GM12872 (cell line): ENCODE measurements around the gene SKIC2.

Experiments used
- TF ChIP-seq, protein P1 (sequence below): IDR thresholded peaks from 3 replicates; pipeline ENCODE4 v1.5.1; 2011; ENCODE audit warnings: low read depth, mild to moderate bottlenecking, low read length, moderate library complexity; ENCODE audit not compliant: insufficient read depth

Gene SKIC2

GRCh38 chr6:31966997-31967925 is 8.3 kb downstream of the SKIC2 start:
- TF ChIP-seq, protein P1, sequence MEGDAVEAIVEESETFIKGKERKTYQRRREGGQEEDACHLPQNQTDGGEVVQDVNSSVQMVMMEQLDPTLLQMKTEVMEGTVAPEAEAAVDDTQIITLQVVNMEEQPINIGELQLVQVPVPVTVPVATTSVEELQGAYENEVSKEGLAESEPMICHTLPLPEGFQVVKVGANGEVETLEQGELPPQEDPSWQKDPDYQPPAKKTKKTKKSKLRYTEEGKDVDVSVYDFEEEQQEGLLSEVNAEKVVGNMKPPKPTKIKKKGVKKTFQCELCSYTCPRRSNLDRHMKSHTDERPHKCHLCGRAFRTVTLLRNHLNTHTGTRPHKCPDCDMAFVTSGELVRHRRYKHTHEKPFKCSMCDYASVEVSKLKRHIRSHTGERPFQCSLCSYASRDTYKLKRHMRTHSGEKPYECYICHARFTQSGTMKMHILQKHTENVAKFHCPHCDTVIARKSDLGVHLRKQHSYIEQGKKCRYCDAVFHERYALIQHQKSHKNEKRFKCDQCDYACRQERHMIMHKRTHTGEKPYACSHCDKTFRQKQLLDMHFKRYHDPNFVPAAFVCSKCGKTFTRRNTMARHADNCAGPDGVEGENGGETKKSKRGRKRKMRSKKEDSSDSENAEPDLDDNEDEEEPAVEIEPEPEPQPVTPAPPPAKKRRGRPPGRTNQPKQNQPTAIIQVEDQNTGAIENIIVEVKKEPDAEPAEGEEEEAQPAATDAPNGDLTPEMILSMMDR, result no peak

DNA sequence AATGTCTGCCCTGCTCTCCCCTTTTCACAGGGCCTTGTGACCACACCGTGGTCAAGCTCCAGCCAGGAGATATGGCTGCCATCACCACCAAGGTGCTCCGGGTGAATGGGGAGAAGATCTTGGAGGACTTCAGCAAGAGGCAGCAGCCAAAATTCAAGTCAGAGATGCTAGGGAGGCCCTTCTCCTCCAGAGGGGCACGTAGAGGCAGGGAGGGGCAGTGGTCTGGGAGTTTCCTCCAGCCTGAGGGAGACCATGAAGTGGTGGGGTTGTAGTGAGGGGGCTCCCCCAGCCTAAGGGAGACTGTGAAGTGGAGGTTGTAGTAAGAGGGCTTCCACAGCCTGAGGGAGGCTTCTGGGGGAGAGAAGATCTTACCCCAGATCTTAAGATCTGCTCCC is 8.9 kb downstream of the SKIC2 start:
- TF ChIP-seq, protein P1, result no peak

DNA sequence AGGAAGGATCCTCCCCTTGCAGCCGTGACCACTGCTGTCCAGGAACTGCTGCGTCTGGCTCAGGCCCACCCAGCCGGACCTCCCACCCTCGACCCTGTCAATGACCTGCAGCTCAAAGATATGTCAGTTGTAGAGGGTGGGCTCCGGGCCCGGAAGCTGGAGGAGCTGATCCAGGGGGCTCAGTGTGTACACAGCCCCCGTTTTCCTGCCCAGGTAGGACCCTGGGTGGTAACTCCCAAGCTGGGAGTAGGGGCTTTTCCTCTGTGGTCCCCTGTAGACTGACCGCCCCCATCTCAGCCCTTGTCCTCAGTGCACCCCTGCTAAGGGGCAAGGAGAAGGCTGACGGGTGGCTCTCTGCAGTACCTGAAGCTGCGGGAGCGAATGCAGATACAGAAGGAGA is 9.4 kb downstream of the SKIC2 start:
- TF ChIP-seq, protein P1, result no peak

DNA sequence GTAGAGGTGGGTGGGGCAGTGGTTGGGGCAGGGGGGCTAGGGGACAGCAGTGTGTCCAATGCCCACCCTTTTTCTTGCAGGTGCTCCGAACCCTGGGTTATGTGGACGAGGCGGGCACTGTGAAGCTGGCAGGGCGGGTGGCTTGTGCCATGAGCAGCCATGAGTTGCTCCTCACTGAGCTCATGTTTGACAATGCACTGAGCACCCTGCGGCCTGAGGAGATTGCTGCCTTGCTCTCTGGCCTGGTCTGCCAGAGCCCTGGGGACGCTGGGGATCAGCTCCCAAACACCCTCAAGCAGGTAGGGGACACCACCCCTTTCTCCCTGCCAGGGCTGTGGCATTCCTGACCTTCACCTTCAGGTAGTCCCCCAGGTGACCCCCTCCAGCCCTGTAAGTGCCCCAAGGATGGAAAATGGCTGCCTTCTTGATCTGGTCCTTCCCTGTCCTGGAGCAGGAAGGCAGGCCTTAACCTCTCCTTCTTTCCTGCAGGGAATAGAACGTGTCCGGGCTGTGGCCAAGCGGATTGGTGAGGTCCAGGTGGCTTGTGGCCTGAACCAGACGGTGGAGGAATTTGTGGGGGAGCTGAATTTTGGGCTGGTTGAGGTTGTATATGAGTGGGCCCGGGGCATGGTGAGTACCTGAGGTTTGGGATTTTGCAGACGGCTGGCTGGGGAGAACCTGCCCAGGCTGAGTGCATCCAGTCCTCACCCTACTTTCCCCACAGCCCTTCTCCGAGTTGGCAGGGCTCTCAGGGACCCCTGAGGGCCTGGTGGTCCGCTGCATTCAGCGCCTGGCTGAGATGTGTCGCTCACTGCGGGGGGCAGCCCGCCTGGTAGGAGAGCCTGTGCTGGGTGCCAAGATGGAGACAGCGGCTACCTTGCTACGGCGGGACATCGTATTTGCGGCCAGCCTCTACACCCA is 10.1 kb downstream of the SKIC2 start:
- TF ChIP-seq, protein P1, result no peak

DNA sequence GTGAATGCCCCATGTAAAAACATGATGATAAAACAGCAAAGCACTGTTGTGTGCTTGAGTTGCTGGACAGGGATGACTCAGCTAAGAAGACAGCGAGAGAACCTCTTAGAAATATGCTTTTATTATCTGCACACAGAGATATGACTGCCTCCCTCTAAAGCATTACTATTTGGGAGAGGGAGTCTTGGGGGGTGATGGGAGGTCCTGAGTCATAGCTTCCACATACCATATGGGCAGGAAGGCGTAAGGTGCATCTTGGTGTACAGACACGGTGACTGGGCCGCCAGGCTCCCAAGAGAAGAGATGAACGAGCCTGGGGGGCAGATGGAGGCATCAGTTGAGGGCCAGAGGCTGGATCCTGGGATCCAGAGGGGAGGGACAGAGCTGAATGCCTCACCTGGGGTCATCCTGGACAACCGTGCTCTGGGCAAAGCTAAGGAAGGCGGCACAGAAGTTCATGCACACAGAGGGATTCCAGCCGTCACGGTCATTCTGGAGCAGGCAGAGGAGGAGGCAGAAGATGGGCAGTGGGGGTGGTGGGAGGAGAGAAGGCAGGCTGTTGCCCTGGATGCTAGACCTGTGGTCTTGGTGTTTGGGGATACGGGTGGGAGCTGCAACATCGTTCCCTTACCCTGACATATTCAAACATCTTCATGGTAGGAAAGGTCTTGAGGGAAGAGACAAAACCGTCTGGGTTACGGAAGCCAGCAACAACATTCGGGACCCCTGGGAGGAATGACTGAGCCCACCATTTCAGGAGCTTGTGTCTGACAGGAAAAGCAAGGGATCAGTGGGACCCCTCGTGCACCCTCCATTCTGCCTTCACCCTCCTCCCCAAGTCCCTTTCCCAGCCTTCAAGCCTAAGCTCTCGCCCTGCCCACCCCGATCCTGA is 11.0 kb downstream of the SKIC2 start:
- TF ChIP-seq, protein P1, result no peak

- TF ChIP-seq, protein P1, result no peak
Measured at GRCh38 chr6:31970604-31971271, 11.8 kb downstream of the SKIC2 start.
